H1 (cell line): ENCODE results near the gene AGAP1. TPM values are rescaled to one million over a fixed set of nuclear protein-coding genes. Genes with fewer than 3 reads are reported as not detected.

Experiments
- BCL11A ChIP-seq, 2 experiments: IDR thresholded peaks; one replicate each; pipeline ENCODE4 v1.6.1; 2011; ENCODE audit warnings: low read depth in 2 of 2, low read length in 2 of 2, mild to moderate bottlenecking in 2 of 2
- CHD7 ChIP-seq: fragments of 300-600 bp; sonication (generic); IDR thresholded peaks from 2 replicates; pipeline ENCODE4 v1.7.1; 2012; ENCODE audit warnings: low read length, moderate library complexity, mild to moderate bottlenecking, inconsistent platforms; ENCODE audit not compliant: insufficient replicate concordance
- GTF2F1 ChIP-seq: IDR thresholded peaks from 2 replicates; pipeline ENCODE4 v1.6.1; 2012; ENCODE audit warnings: low read depth, low read length, improper control_type of control experiment, borderline replicate concordance
- NRF1 ChIP-seq: IDR thresholded peaks from 2 replicates; pipeline ENCODE4 v1.6.1; 2011; ENCODE audit warnings: mild to moderate bottlenecking, low read depth, low read length, improper control_type of control experiment
- POLR2A ChIP-seq, 2 experiments: IDR thresholded peaks; 1 replicate in 1 of 2; 2 replicates in 1 of 2; pipeline ENCODE4 v1.6.1; 2011; ENCODE audit warnings: low read depth in 2 of 2, low read length in 2 of 2, mild to moderate bottlenecking in 2 of 2; ENCODE audit errors: control extremely low read depth in 1 of 2
- POLR2AphosphoS5 ChIP-seq: IDR thresholded peaks from 2 replicates; pipeline ENCODE4 v1.6.1; 2011; ENCODE audit warnings: low read depth, low read length
- POU5F1 ChIP-seq: IDR thresholded peaks from 2 replicates; pipeline ENCODE4 v1.6.1; 2011; ENCODE audit warnings: low read depth, mild to moderate bottlenecking, low read length, moderate library complexity
- SIN3A ChIP-seq, 2 experiments: IDR thresholded peaks in 1 of 2; conservative IDR thresholded peaks in 1 of 2; 2 replicates each; pipeline ENCODE4 v1.6.1; 2011 to 2012; ENCODE audit warnings: low read length in 2 of 2, improper control_type of control experiment in 1 of 2, low read depth in 1 of 2, mild to moderate bottlenecking in 1 of 2
- SIRT6 ChIP-seq: IDR thresholded peaks from one replicate; pipeline ENCODE4 v1.7.1; 2012; ENCODE audit warnings: low read length, inconsistent platforms
- SRF ChIP-seq: IDR thresholded peaks from 2 replicates; pipeline ENCODE4 v1.6.1; 2011; ENCODE audit warnings: mild to moderate bottlenecking, low read depth, low read length, moderate library complexity
- TCF12 ChIP-seq: IDR thresholded peaks from 2 replicates; pipeline ENCODE4 v1.6.1; 2011; ENCODE audit warnings: low read depth, mild to moderate bottlenecking, low read length
- TEAD4 ChIP-seq: IDR thresholded peaks from 2 replicates; pipeline ENCODE4 v1.6.1; 2012; ENCODE audit warnings: low read depth, low read length, inconsistent platforms, mixed read lengths
- YY1 ChIP-seq: IDR thresholded peaks from 2 replicates; pipeline ENCODE4 v1.6.1; 2011; ENCODE audit warnings: low read depth, mild to moderate bottlenecking, low read length
- ZNF274 ChIP-seq: IDR thresholded peaks from 2 replicates; pipeline ENCODE4 v1.7.0; 2012; ENCODE audit warnings: low read length, borderline replicate concordance; ENCODE audit errors: extremely low read depth
- polyA plus RNA-seq, 7 experiments: library from polyadenylated mRNA; depleted of rRNA in 3 of 7; stranded (reverse) in 5 of 7; unstranded in 2 of 7; fragments of >200 nt in 5 of 7; fragments of 200-250 nt in 2 of 7; gene quantifications; 1 replicate in 5 of 7; 2 replicates in 1 of 7; 4 replicates in 1 of 7; pipeline versions ENCODE4 v1.2.1 to v1.2.3, GENCODE V29; 2011 to 2013; ENCODE audit warnings: missing spikeins in 2 of 7, mixed read lengths in 2 of 7
- total RNA-seq: library from RNA; stranded (reverse); fragmentation: NEBNext Ultra II Directional; extraction: Animal tissue kit (Norgen Biotek cat#: 25700); gene quantifications from 2 replicates; pipeline ENCODE4 v1.2.1, GENCODE V29; 2021

Gene AGAP1
- total and polyA plus RNA-seq, 2 of the 8 experiments (the other 6 are each of a cell fraction or from before 2014, with no cell fraction given), result 18.1 to 39.4 TPM

DNA sequence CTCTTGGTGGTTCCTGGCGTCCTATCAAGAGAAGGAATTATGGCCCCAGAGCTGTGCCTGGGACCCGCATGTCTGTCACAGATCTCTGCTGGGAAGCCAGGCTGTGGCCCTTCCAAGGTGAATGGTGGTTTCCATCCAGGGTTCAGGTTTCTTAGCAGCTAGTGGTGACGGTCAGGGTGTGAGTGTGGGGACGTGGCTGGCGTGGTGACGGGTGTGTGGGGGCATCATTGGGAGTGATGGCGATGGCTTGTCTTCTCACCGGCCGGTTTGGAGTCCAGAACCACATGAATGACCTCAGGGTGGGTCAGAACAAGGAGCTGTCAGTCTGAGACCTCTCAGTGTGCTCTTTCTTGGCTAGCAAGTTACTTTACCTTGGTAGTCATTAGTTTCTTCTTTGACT lies 52.6 kb downstream of the AGAP1 start (continued):
- TF ChIP-seq CHD7 (no peak), POLR2A (IDR thresholded peaks at IDR 0.05; ENCODE audit: control extremely low read depth in 1 of 2, low read depth in 2 of 2, low read length in 2 of 2) (no peak), SRF (no peak), SIN3A (conservative IDR thresholded peaks at IDR 0.05 in 1 of 2, IDR thresholded peaks at IDR 0.05 in 1 of 2; ENCODE audit: low read depth in 1 of 2, low read length in 2 of 2) (no peak), GTF2F1 (no peak), BCL11A (IDR thresholded peaks at IDR 0.05; ENCODE audit: low read depth in 2 of 2, low read length in 2 of 2) (no peak), TEAD4 (no peak), POLR2AphosphoS5 (no peak), YY1 (no peak), NRF1 (no peak), ZNF274 (no peak), POU5F1 (no peak), TCF12 (no peak), SIRT6 (no peak)
